GM19328 (cell line): ENCODE results near the gene BRINP2.

ENCODE experiments used
- ATAC-seq: cut with Tn5 transposase; IDR thresholded peaks from one replicate; pipeline ENCODE4 v1.9.1; 2021; ENCODE audit warnings: mild to moderate bottlenecking, moderate library complexity; ENCODE audit not compliant: unreplicated experiment

Gene BRINP2

DNA sequence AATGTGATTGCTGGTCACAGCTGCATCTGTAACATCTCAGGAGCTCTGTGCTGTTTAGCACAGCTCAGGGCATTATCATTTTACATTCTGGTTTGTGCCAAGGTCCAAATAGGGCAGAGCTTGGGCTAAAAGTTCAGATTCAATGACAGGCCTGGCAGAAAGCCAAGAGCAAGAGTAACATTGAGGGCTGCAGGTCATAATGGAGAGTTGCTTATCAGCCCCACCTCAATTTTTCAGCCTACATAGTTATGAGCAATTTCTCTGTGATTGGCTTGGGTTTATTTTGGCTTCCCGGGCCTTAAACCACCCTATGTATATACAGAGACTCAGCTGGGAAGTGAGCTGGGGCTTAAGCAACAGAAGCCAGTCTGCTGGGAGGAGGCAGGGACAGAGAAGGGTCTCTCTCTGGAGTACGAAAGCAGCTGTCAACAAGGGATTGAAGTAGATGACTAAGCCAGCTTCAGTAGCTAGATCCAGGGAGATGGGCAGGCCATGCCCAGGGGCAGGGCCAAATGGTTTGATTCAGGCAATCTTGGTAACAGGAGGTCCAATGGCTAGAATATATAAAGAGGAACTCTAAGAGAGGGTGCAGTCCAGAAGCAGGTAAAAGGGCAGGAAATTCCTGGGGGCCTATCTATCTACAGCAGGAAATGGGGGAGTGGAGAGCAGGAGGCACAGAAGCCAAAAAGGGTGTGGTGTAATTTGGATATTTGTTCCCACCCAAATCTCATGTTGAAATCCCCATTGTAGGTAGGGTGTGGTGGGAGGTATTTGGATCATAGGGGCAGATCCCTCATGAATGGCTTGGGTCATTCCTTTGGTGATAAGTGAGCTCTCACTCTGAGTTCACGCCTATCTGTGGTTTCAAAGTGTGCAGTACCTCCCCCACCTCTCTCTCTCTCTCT is 49.0 kb downstream of the BRINP2 start:
- no peak for ATAC-seq

DNA sequence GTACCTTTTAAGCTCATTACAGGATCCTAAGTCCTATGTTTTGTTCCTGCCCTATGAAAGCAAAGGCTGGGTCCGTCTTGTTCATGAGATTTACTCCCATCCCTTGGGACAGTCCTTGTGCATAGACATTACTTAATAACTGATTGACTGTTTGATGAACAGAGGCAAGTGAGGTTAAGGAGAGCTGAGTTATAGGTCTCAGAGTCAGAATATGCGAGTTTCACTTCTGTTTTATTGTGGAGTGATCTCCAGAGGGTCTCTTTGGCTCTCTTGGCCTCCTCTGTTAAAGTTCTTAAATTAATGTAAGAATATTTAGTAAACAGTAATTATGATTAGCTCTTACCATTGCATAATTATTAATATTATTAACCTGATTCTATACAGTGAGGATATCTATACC is 52.6 kb downstream of the BRINP2 start:
- no peak for ATAC-seq

- ATAC-seq: no peak
These were observed 57.4 kb downstream of the BRINP2 start for GRCh38 chr1:177227978-177228692.

GRCh38 chr1:177228693-177229065 is 57.9 kb downstream of the BRINP2 start:
- ATAC-seq: no peak

GRCh38 chr1:177229781-177230180 is 59.0 kb downstream of the BRINP2 start:
- no peak for ATAC-seq

- ATAC-seq: no peak
These were observed 59.7 kb downstream of the BRINP2 start for GRCh38 chr1:177230228-177231016.

GRCh38 chr1:177235350-177235749 is 64.6 kb downstream of the BRINP2 start:
- no peak for ATAC-seq

GRCh38 chr1:177236962-177237361 is 66.2 kb downstream of the BRINP2 start:
- no peak for ATAC-seq

DNA sequence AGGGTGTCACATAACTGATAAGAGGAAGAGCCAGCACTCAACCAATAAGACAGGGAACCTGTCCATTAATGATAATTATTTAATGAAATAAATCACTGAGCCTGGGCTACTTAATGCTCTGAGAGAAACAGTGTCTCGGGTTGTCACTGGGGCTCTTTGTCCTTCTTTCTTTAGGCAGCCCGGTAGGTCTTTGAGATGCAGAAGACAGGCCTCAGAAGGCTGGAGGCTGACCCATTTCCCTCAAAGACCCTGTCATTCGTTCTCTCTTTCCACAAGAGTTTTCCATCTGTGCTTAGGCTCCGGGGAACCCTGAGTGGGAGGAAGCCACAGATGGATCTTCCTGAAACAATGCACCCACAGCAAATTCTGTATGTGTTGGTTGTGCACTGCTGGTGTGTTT is 68.2 kb downstream of the BRINP2 start:
- no peak for ATAC-seq

GRCh38 chr1:177239792-177240191 is 69.0 kb downstream of the BRINP2 start:
- no peak for ATAC-seq

DNA sequence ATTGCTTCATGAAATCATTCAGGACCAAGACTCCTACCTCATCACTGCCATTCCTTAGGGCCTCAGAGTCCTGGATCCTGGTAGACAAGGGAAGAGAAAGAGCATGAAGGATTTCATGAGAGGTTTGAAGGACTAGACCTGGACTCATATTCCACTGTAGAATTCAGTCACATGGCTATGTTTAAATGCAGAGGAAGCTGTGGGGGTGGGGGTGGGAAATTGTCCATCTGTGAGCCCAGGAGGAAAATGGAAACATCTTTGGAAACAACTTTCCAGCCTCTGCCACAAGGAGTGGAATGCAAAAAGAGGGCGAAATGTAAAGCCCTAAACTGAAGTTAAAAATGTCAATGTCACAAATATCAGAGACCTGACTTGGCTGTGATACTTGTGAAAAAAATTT is 73.0 kb downstream of the BRINP2 start:
- no peak for ATAC-seq

- no peak for ATAC-seq
These were observed 76.2 kb downstream of the BRINP2 start for GRCh38 chr1:177246710-177247580.

GRCh38 chr1:177247623-177248176 is 76.9 kb downstream of the BRINP2 start:
- no peak for ATAC-seq

- no peak for ATAC-seq
These were observed 77.5 kb downstream of the BRINP2 start for GRCh38 chr1:177248258-177248657.

DNA sequence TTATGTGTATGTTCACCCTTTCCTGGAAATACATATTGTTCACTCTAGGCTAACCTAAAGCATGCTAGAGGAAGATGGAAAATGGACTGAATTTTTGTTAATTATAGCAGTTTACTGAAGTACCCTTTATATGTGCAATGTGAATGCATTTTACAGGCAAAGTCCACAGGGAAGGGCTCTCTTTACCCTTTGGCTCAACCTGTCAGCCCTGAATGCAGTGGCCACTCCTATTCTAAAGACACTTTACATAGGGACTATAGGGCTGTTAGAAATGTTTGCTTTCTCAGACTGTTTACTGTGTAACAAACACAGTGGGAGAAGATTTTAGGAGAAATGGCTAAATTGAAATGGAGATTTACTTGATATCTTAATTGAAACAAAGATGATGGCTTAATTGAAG is 78.5 kb downstream of the BRINP2 start:
- ATAC-seq: no peak

DNA sequence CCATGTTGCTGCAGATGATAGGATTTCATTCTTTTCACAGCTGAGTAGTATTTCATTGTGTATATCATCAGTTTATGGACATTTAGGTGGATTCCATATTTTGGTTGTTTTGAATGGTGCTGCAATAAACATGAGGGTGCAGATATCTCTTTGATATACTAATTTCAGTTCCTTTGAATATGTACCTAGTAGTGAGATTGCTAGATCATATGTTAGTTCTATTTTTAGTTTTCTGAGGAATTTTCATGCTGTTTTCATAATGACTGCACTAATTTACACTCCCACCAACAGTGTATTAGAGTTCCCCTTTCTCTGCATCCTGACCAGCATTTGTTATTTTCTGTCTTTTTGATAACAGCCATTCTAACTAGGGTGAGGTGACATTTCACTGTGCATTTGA is 82.1 kb downstream of the BRINP2 start:
- no peak for ATAC-seq

- no peak for ATAC-seq
These were observed 84.7 kb downstream of the BRINP2 start for GRCh38 chr1:177255411-177255810.

GRCh38 chr1:177256153-177257075 is 85.7 kb downstream of the BRINP2 start:
- ATAC-seq: no peak

DNA sequence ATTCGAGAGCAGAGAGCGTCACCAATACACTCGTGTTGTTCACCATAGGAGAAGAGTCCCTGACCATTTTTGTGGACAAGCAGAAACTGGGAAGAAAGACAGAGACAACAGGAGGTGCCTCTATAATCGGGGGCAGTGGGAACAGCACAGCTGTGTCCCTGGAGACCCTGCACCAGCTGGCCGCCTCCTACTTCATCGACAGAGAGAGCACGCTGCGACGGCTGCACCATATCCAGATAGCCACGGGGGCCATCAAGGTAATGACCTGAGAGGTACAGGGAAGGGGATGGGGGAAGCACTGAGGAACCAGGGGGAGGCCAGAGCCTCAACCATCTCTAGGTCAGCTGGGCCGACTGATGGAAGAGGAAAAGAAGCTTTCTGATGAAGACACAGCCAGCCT is 86.4 kb downstream of the BRINP2 start:
- ATAC-seq: no peak
